GM03348 (cell line): Measurements from ENCODE around the gene STAT5A.
A peak's percentile ranks its signal among the peaks of the same experiment; 100 is the strongest.
"Not testable (repeated sequence)": the region's sequence is repeated elsewhere in the genome, so short reads cannot be mapped to it uniquely, and the experiment has no call there.

ENCODE experiments used
- DNase-seq: peaks from one replicate; pipeline ENCODE4 v3.0.0; 2012; ENCODE audit warnings: low spot score

The STAT5A gene

DNA sequence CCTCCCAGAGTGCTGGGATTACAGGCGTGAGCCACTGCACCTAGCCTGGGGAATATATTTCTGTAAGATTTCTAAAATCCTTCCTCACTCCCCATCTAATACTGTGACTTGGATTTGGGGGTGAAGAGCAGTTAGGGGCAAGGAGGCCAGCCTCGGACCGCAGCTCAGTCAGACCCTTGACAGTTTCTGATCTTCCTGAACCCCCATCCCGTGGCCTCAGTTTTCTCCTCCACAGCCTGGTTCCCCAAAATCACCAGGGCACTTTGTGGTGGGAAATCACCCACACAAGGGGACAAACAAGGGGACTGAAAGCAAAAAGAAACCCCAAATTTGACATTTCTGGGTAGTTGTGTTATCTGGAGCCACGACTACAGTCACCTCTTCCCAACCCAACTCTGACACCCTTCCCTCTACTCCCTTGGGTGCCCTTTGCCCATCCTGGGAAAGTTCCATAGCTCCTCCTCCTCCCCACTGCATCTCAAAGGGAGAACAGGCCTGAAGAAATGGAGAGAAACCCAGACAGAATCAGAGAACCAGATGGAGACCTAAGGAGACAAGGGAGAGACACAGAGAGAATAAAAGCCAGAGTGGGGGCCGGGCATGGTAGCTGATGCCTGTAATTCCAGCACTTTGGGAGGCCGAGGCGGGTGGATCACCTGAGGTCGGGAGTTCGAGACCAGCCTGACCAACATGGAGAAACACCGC, 2.8 kb upstream of the STAT5A start:
- DNase-seq, result no peak

DNA sequence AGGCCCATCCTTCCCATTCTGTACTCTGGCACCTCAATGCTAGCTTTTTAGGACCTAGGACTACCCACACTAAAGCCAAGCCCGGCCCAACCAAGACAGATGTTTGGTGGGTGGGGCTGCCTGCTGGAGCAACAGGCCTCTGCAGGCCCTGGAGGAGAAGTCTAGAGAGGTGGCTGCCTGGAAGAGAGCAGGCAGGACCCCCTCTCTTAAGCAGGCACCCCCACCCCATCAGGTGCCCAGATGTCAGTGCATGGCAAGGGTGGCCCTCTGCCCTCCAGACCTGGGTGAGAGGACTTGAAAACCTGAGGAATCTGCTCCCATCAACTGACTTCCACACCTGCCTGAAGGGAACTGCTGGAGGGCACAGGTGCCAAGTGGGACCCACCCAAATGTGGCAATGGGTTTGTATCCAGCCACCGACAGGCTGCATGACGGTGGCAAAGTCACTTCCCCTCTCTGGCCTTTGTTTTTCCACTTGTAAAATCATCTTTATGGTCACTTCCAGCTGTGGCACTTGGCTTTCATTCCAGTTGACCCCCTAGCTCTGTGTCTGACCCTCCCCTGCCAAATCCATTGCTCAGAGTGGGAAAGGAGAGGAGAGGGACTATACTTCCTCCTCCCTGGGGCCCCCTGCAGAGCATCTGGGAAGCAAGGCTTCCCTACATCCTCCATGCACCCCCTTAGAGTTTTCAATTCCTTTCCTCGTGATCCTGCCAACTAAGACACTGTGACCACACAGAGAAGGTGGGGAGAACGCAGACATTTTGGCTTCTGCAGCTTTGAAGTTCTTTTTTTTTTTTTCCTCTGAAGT, 1.7 kb upstream of the STAT5A start:
- peak; percentile 37 for DNase-seq

DNA sequence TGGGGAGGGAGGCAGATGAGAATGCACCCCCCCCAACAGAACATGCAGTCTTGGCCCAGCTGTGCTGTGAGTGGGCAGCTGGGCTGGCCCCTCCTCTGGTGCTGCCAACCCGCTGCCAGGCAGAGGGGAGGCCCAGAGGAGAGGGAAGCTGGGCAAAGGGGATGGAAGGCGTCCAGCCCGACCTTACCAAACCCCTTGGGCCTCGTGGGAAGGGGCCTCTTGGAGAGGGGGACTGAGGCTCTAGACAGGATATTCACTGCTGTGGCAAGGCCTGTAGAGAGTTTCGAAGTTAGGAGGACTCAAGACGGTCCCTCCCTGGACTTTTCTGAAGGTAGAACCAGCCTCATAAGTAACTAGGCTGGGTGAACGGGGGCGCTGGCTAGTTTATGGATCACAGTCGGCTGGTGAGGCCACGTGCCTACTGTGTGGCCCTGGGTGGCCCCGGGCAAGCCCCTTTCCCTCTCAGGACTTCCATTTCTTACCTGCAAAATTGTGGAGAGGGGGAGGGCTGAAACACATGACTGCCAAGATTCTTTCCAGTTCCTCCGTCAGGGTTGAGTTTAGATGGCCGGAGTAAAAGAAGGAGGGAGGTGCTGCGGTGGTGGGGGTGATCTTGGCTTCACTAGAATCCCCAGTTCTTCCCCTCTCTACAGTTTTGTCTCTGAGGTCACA, 857 bp upstream of the STAT5A start:
- peak; percentile 69 for DNase-seq

DNA sequence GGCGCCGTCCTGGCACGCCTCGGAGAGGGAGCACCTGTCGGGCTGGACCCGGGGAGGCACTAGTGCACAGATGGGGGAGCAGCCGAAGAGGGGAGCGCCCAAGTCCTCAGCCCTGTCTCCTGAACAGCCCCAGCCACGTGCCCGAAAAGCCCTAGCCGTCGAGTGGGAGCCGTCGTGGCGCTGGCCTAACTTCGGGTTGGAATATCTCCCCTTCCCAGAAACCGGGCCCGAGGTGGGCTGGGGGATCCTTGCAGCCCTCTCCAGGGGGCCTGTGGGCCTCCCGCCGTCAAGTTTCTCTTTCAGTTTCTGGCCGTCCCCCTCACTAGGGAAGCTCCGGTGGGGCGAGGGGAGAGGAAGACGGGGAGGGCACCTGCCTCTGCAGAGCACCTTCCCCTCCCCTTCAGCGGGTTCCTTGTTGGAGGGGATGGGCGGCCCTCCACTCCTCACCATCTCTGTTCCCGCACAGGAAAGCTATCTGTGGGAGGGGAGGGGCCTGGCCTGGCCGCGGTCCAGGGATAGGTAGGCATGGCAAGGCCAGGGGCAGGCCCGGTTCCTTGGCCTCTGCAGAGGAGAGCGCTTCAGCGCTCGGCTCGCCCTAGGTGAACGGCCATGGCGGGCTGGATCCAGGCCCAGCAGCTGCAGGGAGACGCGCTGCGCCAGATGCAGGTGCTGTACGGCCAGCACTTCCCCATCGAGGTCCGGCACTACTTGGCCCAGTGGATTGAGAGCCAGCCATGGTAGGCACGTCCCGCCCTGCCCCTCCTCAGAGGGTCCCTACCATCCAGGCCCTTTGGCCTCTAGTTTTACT, 709 bp downstream of the STAT5A start:
- no peak for DNase-seq

DNA sequence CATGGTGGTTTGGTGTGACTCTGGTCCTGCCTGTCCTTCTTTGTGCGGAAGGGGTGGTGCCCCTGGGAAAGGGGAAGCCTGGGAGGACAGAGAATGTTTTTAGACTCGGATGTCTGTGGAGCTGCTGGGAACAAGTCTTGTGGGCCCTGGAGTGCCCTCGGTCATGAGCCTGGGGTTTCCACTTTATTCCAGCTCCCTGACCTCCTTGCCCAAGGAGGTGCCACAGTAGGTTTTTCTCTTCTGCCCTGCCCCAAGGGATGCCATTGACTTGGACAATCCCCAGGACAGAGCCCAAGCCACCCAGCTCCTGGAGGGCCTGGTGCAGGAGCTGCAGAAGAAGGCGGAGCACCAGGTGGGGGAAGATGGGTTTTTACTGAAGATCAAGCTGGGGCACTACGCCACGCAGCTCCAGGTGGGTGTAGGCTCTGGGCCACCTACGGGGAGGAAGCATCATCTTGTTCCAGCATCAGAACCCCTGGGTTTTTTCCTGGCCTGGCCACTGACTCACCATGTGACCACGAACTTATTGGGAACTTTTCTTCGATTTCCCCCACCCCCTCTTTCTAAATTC, 1.4 kb downstream of the STAT5A start:
- DNase-seq, result no peak

DNA sequence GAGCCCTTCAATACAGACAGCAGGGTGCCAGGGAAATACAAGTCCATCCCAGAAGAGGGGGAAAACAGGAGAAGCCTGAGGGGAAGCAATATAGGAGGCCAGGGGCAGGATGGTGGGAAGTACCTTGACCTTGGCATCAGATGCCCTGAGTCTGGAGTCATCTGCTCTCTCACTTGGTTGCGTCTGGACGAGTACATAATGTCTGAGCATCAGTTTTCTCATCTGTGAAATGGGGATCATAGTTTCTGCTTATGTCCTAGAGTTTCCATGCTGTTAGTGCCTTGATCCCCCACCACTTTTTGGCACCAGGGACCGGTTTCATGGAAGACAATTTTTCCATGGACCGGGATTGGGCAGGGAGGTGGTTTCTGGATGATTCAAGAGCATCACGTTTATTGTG, 2.3 kb downstream of the STAT5A start:
- no peak for DNase-seq

DNA sequence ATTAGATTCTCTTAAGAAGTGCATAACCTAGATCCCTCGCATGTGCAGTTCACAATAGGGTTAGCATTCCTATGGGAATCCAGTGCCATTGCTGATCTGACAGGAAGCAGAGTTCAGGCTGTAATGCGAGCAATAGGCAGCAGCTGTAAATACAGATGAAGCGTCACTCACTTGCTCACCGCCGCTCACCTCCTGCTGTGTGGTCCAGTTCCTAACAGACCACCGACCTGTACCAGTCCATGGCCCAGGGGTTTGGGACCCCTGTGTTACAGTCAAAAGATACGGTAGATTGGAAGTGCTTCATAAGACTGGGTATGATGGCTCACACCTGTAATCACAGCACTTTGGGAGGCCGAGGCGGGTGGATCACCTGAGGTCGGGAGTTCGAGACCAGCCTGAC, 2.8 kb downstream of the STAT5A start:
- DNase-seq, result no peak

DNA sequence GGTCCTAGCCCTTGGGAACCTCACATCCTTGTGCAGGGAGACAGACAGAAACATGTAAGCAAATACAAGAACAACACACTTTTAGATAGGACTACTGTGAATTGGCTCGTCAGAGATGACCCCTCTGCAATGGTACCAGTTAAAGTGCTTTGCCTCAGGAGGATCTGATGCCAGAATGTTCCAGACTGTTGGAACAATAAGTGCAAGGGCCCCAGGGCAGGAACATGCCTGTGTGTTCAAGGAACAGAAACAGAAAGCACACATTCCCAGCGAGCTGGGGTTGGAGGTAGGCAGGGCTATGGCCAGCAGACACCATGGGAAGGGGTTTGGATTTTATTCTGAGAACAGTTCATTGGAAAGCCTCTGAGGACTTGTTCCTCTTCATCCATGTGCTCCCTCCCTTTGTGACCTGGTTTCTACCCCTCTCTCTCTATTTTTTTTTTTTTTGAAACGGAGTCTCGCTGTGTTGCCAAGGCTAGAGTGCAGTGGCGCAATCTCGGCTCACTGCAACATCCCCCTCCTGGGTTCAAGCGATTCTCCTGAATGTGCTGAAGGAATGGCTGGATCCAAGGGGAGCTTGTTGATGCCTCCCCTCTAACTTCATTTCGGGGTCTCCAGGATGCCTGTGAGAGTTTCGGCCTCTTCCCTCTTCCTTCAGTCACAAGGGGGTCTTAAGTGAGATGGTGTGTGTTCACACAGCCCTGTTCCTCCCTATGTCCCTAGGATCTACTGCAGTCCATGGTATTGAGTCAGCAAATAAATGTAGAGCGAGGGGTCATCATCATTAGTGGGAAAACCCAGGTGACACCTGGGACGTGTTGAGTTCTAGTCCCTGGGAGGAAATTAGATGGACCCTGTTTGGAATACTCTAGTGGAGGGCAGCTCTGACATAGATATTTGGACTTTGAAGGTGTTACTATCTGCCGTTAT, 6.4 kb downstream of the STAT5A start:
- no peak for DNase-seq

DNA sequence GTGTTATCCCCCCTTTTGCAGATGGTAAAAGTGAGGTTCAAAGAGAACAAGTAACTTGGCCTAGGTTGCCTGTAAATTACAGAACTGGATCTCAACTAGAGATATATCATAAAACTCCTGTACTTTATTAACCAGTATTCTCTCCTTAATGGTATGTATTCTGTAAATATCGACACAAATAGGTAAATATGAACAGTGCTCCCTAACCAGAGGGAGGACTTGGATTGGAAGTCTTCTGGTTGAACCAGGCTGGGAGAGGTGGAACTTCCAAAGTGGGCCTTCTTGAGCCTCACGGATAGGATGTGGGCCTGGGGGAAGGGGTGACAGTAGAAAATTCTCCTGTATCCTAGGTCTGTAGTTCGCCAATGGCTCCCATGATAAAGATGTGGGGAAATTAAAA, 7.7 kb downstream of the STAT5A start:
- no peak for DNase-seq

DNA sequence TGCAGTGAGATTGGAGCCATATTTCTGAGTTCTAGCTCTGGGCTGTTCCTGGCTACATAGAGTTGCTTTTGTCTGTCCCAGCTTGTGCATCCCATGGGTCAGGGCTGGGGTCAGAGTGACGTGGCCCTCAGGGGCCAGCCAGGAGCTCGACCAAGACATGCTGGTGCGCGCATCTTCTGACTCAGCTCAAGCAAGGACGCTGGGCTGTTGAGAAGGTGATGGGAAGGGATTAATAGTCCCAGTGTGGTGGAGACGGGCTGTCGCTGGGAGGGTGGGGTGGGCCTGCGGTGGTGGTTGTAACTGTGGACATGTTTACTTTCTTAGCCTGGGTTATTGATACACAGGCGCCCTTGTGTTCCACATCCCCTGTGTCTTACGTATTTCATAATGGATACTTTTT, 9.5 kb downstream of the STAT5A start:
- DNase-seq, result not testable (repeated sequence)

DNA sequence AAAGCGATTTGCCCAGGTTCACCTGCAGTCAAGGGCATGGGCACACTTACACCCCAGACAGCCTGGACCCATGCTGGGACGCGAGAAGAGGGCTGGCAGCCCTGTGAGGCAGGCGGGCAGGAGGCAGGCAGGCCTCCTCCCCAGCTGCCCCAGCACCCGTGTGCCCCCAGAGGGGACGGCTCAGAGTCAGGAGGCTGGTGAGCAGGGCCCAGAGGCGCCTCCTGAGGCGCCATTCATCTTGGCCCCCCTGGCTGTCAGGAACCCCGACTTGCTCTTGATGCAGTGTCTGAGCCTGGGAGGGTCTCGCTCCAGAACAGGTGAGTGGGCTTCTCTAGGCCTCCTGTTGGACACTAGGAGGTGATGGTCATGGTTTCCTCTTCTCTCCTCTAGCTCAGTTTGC, 11.1 kb downstream of the STAT5A start:
- DNase-seq, result not testable (repeated sequence)

DNA sequence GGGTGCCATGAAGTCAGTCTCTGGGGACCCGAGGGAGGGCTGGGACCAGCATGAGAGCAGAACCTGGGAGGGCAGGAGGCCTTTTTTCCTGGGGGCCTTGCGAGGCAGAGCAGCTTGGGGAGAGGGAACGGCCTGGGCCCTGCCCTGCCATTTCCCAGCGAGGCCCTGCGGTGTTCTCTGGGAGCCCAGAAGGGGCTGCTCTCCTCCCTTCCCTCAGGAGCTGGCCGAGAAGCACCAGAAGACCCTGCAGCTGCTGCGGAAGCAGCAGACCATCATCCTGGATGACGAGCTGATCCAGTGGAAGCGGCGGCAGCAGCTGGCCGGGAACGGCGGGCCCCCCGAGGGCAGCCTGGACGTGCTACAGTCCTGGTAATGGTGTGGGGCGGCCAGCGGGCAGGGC, 11.6 kb downstream of the STAT5A start:
- not testable (repeated sequence) for DNase-seq

DNA sequence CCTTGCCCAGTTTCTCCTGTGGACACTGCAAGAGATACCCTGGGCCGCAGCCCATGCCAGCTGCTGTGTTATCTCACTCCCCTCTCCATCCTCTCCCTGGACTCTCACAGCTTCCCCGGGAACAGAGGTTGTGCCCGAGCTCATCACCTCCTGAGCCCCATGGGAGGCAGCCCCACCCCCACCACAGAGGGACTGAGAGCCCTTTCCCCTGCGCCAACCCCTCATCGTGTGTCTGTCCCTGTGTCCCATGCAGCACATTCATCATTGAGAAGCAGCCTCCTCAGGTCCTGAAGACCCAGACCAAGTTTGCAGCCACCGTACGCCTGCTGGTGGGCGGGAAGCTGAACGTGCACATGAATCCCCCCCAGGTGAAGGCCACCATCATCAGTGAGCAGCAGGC, 12.7 kb downstream of the STAT5A start:
- DNase-seq, result no peak

DNA sequence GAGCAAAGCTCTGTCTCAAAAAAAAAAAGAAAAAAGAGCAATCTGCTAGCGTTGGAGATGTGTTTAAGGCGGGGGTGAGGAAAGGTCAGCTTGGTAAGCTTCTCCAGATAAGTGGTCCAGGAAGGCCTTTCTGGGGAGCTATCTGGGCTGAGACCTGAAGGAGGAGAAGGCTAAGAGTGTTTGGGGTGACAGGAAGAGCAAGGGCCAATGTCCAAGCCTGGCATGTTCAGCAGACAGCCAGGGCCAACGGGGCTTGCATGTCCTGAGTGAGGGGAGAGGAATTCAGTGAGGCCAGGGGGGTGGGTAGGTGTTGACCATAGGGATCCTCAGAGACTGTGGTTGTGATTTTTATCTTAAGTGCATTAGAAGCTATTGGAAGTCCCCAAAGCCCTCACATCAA, 15.4 kb downstream of the STAT5A start:
- DNase-seq, result no peak

DNA sequence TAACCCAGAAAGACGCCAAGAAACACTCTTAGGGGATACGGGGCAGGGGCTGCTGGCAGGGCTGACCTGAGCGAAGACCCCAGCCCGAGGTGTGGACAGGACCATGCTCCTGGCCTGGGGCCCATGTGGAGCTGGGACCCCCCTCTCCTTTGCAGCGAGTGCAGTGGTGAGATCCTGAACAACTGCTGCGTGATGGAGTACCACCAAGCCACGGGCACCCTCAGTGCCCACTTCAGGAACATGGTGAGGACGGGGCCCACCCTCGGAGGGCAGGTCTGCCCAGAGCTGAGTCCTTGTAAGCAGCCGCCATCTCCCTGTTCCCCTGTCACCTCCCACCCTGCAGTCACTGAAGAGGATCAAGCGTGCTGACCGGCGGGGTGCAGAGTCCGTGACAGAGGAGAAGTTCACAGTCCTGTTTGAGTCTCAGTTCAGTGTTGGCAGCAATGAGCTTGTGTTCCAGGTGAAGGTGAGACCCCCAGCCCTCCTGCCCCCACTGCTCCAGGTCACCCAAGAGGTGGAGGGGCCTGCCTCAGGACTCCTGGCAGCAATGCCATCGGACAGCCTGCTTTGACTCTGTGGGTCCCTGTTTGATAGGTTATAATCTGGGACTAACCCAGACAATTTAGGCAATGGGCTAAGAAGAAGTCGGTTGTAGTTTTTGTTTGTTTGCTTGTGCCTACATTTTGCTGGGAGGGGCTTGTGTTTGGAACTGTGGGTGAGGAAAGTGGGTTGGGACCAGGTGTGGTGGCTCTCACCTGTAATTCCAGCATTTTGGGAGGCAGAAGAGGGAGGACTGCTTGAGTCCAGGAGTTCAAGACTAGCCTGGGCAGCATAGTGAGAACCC, 16.1 kb downstream of the STAT5A start:
- no peak for DNase-seq

DNA sequence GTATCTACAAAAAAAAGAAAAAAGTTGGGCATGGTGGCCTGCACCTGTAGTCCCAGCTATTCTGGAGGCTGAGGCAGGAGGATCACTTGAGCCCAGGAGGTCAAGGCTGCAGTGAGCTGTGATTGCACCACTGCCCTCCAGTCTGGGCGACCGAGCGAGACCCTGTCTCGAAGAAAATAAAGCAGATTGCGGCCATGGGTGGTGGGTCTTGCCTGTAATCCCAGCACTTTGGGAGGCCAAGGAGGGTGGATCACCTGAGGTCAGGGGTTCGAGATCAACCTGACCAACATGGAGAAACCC, 16.7 kb downstream of the STAT5A start:
- DNase-seq, result not testable (repeated sequence)

DNA sequence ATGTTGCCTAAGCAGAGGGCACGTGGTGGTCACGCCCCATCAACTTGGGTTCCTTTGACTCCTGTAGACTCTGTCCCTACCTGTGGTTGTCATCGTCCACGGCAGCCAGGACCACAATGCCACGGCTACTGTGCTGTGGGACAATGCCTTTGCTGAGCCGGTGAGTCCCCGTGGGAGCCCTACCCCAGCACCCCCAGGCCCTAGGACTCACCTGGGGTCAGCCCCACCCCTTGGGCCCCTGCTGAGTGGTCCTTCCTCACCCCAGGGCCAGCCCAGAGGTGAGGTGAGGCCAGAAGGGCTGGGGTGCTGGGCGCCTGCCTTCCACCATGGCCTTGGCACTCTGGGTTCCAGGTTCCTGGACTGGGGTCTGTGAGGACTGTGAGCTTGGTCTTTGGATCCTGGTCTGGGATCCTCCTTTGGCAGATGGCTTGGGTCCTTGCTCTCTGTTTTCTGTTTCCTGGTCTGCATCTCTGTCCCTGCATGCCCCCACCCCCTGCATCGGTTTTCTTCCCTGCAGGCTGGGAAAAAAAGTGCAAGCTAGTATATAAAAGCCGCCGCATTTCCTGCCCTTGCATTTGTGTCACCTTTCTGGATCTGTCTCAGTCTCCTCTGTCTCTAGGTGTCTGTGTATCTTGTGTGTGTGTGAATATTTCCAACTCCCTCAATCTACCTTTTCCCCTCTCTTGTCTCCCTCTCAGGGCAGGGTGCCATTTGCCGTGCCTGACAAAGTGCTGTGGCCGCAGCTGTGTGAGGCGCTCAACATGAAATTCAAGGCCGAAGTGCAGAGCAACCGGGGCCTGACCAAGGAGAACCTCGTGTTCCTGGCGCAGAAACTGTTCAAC, 17.5 kb downstream of the STAT5A start:
- DNase-seq, result no peak

DNA sequence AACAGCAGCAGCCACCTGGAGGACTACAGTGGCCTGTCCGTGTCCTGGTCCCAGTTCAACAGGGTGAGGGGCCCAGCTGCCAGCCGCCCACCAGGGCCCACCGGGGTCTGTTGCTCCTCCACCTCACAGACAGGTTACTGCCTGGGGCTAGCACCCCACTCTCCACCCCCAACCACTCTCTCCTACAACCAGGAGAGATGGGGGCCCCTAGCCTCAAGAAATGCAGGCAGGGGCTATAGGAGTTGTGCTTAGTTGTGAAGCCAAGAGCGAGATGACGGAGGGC, 18.0 kb downstream of the STAT5A start:
- DNase-seq, result no peak

DNA sequence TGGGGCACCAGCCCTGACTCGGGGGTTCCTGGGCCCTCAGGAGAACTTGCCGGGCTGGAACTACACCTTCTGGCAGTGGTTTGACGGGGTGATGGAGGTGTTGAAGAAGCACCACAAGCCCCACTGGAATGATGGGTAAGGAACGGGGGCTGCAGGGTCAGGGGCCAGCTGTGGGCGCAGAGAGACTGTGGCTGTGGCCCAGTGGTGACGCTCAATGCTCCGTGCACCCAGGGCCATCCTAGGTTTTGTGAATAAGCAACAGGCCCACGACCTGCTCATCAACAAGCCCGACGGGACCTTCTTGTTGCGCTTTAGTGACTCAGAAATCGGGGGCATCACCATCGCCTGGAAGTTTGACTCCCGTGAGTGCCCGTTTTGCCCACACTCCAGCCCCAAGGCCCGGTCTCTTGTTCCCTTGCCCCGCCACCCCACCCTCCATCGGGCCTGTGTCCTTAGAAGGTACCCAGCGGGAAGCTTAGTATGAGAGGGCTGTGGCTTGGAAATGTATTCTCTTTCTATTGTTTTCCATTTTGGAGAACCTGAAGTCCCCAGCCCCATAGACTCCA, 19.1 kb downstream of the STAT5A start:
- no peak for DNase-seq
